Sigmoid colon (tissue), 7 donors: ENCODE data around the gene FXYD3. TPM values are rescaled to one million over a fixed set of nuclear protein-coding genes. Genes with fewer than 3 reads are reported as not detected.
"Not testable (repeated sequence)": the region's sequence is repeated elsewhere in the genome, so short reads cannot be mapped to it uniquely, and the experiment has no call there.

Experiments used
- DNase-seq: peaks from one replicate; pipeline ENCODE4 v3.0.0-alpha.2; 2019
- H3K27ac ChIP-seq, 4 donors: fragments of 200-600 bp; sonication (generic); one replicate each; pipeline ENCODE4 v1.5.1; 2016 to 2019; ENCODE audit warnings: mild to moderate bottlenecking in 1 of 4
- H3K27me3 ChIP-seq, 3 donors: fragments of 200-600 bp; sonication (generic); one replicate each; pipeline ENCODE4 v1.5.1; 2019; ENCODE audit warnings: mild to moderate bottlenecking in 1 of 3
- H3K36me3 ChIP-seq, 4 donors: fragments of 200-600 bp; sonication (generic); one replicate each; pipeline ENCODE4 v1.5.1; 2016 to 2019
- H3K4me1 ChIP-seq, 4 donors: fragments of 200-600 bp; sonication (generic); one replicate each; pipeline ENCODE4 v1.5.1; 2017 to 2019
- H3K4me3 ChIP-seq, 4 donors: fragments of 200-600 bp; sonication (generic); one replicate each; pipeline ENCODE4 v1.5.1; 2017 to 2019; ENCODE audit warnings: mild to moderate bottlenecking in 2 of 4, moderate library complexity in 1 of 4
- H3K9me3 ChIP-seq, 4 donors: fragments of 200-600 bp in 3 of 4; sonication (generic) in 3 of 4; one replicate each; pipeline versions ENCODE4 v1.5.1 to v1.6.1; 2013 to 2019
- EP300 ChIP-seq, 4 donors: sonication (generic); formaldehyde crosslinking; IDR thresholded peaks; one replicate each; pipeline ENCODE4 v1.6.1; 2017; ENCODE audit warnings: antibody characterized with exemption in 4 of 4
- POLR2A ChIP-seq, 2 donors: fragments of 450-650 bp; IDR thresholded peaks; one replicate each; pipeline ENCODE4 v1.6.1; 2016; ENCODE audit warnings: antibody characterized with exemption in 2 of 2, mild to moderate bottlenecking in 2 of 2, moderate library complexity in 2 of 2
- POLR2AphosphoS5 ChIP-seq, 4 donors: sonication (generic); formaldehyde crosslinking; IDR thresholded peaks; one replicate each; pipeline ENCODE4 v1.6.1; 2017; ENCODE audit warnings: antibody characterized with exemption in 4 of 4
- WGBS, 2 donors: extraction: QIAGEN DNeasy Blood & Tissue Kit; methylation state at CpG; one replicate each; pipeline ENCODE4 v1.1.7; 2013; 5-methylcytosine and 5-hydroxymethylcytosine counted together
- intact Hi-C: fragments of 100-400 bp; cut with DNase I; formaldehyde crosslinking; loops from one replicate; pipeline ENCODE4 v1.15.1; 2023
- polyA plus RNA-seq, 3 donors: library from polyadenylated mRNA; stranded (reverse); fragments of 200-250 nt; gene quantifications; one replicate each; pipeline ENCODE4 v1.2.3, GENCODE V29; 2013
- total RNA-seq, 4 donors: library from RNA; depleted of rRNA; stranded (reverse); fragments of >200 nt; gene quantifications; one replicate each; pipeline ENCODE4 v1.1.0, GENCODE V29; 2016
- TF ChIP-seq, protein P1 (sequence below), 4 experiments: fragments of 450-650 bp in 3 of 4; fragments of 200-600 bp in 1 of 4; IDR thresholded peaks; one replicate each; pipeline ENCODE4 v1.5.1; 2016 to 2019; ENCODE audit warnings: antibody characterized with exemption in 4 of 4, mild to moderate bottlenecking in 3 of 4, moderate library complexity in 2 of 4
- donor health status: healthy with polysubstance abuse.
- donor health status: Bipolar disorder and iron deficiency.
- donor health status: healthy.

Gene FXYD3
- total and polyA plus RNA-seq, 7 donors = 3.7 to 3,333 (median 15.3) TPM

DNA sequence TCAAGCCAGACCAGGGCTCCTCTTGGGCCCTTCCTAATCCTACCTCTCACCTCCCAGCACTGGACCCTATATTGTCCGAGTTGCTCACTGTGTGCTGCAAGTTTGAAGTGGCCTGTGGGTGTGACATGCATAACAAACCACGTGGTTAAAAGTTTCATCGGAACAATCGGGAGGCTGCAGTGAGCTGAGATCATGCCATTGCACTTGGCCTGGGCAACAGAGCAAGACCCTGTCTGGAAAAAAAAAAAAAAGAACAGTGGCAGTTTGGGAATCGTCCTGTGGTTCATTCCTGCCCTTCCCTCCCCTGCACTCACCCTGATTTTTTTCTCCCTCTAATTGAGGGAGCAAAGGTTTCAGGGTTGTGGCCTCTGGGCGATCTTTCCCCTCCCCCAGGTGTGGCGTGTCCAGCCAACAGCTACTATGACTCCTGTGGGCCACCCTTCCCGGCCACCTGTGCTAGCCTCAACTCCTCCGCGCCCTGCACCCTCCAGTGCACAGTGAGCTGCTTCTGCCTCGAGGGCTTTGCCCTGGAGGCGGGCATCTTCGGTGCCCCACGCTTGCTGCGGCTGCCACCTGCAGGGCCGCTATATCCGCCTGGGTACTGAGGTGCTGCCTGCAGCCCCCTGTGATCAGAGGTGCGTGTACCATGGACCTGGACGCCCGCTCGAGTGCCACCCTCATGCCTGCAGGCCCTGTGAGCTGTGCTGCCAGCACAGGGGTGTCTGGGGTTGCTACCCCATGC is 16.3 kb upstream of the FXYD3 start:
- H3K4me1 ChIP-seq = no peaks in the 10 kb centered on the region
- H3K9me3 ChIP-seq = no peaks in the 10 kb centered on the region
- TF ChIP-seq POLR2AphosphoS5 (IDR thresholded peaks at IDR 0.05) (no peak), EP300 (IDR thresholded peaks at IDR 0.05) (no peak), POLR2A (IDR thresholded peaks at IDR 0.05) (no peak)
- TF ChIP-seq, protein P1, sequence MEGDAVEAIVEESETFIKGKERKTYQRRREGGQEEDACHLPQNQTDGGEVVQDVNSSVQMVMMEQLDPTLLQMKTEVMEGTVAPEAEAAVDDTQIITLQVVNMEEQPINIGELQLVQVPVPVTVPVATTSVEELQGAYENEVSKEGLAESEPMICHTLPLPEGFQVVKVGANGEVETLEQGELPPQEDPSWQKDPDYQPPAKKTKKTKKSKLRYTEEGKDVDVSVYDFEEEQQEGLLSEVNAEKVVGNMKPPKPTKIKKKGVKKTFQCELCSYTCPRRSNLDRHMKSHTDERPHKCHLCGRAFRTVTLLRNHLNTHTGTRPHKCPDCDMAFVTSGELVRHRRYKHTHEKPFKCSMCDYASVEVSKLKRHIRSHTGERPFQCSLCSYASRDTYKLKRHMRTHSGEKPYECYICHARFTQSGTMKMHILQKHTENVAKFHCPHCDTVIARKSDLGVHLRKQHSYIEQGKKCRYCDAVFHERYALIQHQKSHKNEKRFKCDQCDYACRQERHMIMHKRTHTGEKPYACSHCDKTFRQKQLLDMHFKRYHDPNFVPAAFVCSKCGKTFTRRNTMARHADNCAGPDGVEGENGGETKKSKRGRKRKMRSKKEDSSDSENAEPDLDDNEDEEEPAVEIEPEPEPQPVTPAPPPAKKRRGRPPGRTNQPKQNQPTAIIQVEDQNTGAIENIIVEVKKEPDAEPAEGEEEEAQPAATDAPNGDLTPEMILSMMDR (IDR thresholded peaks at IDR 0.05) = no peak
- H3K27ac ChIP-seq = no peak overlapping the region
- H3K27me3 ChIP-seq = no peaks in the 10 kb centered on the region
- WGBS, 2 donors = 78 to 86% methylated on average over 21 of the region's 21 CpGs
- intact Hi-C loops = no loop called here
- DNase-seq = no peak
- no peaks in the 10 kb centered on the region for H3K36me3 ChIP-seq
- H3K4me3 ChIP-seq = no peak overlapping the region

DNA sequence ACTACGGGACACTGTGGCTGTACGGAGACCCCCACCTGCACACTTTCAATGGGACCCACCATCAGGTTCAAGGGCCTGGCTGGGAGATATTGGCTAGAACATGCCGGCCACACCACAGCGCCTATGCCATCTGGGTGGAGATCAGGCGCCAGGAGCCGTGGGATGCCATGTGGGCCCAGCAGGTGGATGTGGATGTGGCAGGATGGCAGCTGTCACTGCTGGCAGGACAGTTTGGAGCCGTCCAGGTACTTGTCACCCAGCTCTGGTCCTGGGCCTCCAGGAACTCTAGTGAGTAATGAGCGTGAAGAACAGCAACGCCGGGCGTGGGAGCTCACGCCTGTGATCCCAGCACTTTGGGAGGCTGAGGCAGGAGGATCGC is 15.7 kb upstream of the FXYD3 start:
- 93% methylated on average over 13 of the region's 13 CpGs for WGBS, 2 donors
- H3K27ac ChIP-seq = no peak overlapping the region
- no peak for TF ChIP-seq EP300 (IDR thresholded peaks at IDR 0.05)
- TF ChIP-seq, protein P1 (IDR thresholded peaks at IDR 0.05) = no peak
- no peak for TF ChIP-seq POLR2AphosphoS5 (IDR thresholded peaks at IDR 0.05)

DNA sequence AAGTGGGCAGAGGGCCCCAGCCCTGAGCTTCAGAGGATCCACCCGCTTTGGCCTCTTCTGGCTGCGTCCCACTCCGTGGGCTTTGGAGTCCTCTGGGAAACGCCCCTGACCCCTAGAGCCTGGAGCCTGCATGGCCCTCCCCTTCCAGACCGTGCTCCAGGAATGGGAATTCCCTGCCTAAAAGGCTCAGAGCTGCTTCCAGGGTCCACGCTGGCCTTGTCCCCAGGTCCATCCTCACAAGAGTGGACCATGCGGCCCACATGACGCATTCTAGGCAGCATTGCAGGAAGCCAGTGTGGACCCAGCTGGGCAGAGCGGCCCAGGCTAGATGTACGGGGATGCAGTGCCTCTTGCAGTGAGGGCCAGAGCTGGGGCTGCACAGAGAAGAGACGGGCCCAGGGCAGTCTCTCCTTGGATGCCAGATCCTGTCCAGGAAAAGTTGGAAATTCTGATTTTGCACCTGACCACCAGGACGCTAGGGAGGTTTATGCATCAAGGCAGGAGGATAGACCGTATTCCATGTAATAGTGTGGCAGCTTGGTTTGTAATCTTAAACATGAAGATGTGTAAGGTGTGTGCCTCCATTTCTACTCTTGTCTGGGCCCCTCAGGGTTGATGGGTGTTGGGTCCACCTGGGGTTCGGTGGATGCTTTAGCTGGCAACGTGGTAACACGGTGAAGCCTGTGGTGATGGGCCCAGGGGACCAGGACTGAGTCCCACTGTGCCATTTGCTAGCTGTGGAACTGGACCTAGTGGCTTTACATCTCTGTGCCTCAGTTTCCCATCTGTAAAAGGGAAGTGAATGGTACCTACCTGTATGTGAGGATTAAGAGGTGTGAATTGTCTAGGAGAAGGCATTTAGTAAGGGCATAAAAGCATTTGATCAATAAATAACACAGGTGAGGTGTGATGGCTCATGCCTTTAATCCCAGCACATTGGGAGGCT is 14.8 kb upstream of the FXYD3 start:
- TF ChIP-seq EP300 (IDR thresholded peaks at IDR 0.05) (no peak), POLR2AphosphoS5 (IDR thresholded peaks at IDR 0.05) (no peak), POLR2A (IDR thresholded peaks at IDR 0.05) (no peak)
- TF ChIP-seq, protein P1 (IDR thresholded peaks at IDR 0.05) = no peak
- Histone ChIP-seq H3K4me3 (no peak overlapping the region), H3K27me3 (no peaks in the 10 kb centered on the region), H3K9me3 (no peaks in the 10 kb centered on the region), H3K4me1 (no peaks in the 10 kb centered on the region), H3K27ac (no peak overlapping the region), H3K36me3 (no peaks in the 10 kb centered on the region)
- DNase-seq = no peak
- 84 to 85% methylated on average over 16 of the region's 16 CpGs for WGBS, 2 donors
- intact Hi-C loops = no loop called here

More for the DNA sequence above, 15.7 kb upstream of the FXYD3 start:
- Histone ChIP-seq H3K9me3 (no peaks in the 10 kb centered on the region), H3K4me1 (no peaks in the 10 kb centered on the region), H3K36me3 (no peaks in the 10 kb centered on the region), H3K27me3 (no peaks in the 10 kb centered on the region), H3K4me3 (no peak overlapping the region)
- no peak for DNase-seq
- intact Hi-C loops = no loop called here

DNA sequence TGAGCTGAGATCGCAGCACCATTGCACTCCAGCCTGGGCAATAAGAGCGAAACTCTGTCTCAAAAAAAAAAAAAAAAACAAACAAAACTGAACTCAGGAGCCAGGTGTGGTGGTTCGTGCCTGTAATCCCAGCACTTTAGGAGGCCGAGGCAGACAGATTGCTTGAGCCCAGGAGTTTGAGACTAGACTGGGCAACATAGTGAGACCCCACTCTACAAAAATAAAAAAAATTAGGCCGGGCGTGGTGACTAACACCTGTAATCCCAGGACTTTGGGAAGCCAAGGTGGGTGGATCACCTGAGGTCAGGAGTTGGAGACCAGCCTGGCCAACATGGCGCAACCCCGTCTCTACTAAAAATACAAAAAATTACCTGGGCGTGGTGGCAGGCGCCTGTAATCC is 13.7 kb upstream of the FXYD3 start:
- H3K4me3 ChIP-seq, intact Hi-C loops, H3K9me3 ChIP-seq, H3K4me1 ChIP-seq, DNase-seq, H3K27me3 ChIP-seq, H3K27ac ChIP-seq, H3K36me3 ChIP-seq: not testable (repeated sequence)
- WGBS, 2 donors = 92 to 95% methylated on average over 10 of the region's 10 CpGs

DNA sequence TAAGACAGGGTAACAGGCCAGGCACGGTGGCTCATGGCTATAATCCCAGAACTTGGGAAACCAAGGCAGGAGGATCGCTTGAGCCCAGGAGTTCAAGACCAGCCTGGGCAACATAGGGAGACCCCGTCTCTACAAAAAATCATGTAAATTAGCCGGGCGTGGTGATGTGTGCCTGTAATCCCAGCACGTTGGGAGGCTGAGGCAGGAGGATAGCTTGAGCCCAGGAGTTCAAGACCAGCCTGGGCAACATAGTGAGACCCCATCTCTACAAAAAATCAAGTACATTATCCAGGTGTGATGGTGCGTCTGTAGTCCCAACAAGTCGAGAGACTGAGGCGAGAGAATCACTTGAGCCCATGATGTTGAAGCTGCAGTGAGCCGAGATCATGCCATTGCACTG is 12.0 kb upstream of the FXYD3 start:
- H3K9me3 ChIP-seq, H3K27me3 ChIP-seq, DNase-seq, intact Hi-C loops, H3K27ac ChIP-seq, H3K4me1 ChIP-seq, H3K4me3 ChIP-seq, H3K36me3 ChIP-seq: not testable (repeated sequence)
- WGBS, 2 donors = 75 to 79% methylated on average over 10 of the region's 10 CpGs
